HG03280 (cell line): ENCODE results near the gene CLSTN1.
"Not testable (repeated sequence)": the region's sequence is repeated elsewhere in the genome, so short reads cannot be mapped to it uniquely, and the experiment has no call there.

ENCODE experiments used
- ATAC-seq: cut with Tn5 transposase; IDR thresholded peaks from one replicate; pipeline ENCODE4 v1.9.1; 2021; ENCODE audit warnings: mild to moderate bottlenecking, moderate library complexity; ENCODE audit not compliant: unreplicated experiment

Gene CLSTN1

GRCh38 chr1:9826616-9827015 is 2.9 kb upstream of the CLSTN1 start:
- ATAC-seq = no peak

- ATAC-seq = no peak
These were observed 2.3 kb upstream of the CLSTN1 start for GRCh38 chr1:9826087-9826486.

GRCh38 chr1:9825093-9826074 is 1.6 kb upstream of the CLSTN1 start:
- ATAC-seq = no peak

- ATAC-seq = no peak
These were observed 931 bp upstream of the CLSTN1 start for GRCh38 chr1:9824702-9825089.

- ATAC-seq = peak; percentile 17
These were observed 147 bp downstream of the CLSTN1 start for GRCh38 chr1:9823693-9823942.

- no peak for ATAC-seq
These were observed 670 bp downstream of the CLSTN1 start for GRCh38 chr1:9822897-9823692.

- ATAC-seq = no peak
These were observed 1.3 kb downstream of the CLSTN1 start for GRCh38 chr1:9822490-9822889.

GRCh38 chr1:9821710-9822109 is 2.1 kb downstream of the CLSTN1 start:
- ATAC-seq = no peak

- ATAC-seq = no peak
These were observed 3.2 kb downstream of the CLSTN1 start for GRCh38 chr1:9820521-9820920.

GRCh38 chr1:9817734-9818133 is 6.0 kb downstream of the CLSTN1 start:
- ATAC-seq = no peak

GRCh38 chr1:9816199-9816598 is 7.6 kb downstream of the CLSTN1 start:
- ATAC-seq = no peak

GRCh38 chr1:9815150-9815549 is 8.6 kb downstream of the CLSTN1 start:
- no peak for ATAC-seq

GRCh38 chr1:9814619-9815018 is 9.1 kb downstream of the CLSTN1 start:
- ATAC-seq = no peak

- no peak for ATAC-seq
These were observed 12.4 kb downstream of the CLSTN1 start for GRCh38 chr1:9811239-9811966.

- no peak for ATAC-seq
These were observed 14.7 kb downstream of the CLSTN1 start for GRCh38 chr1:9809100-9809510.

- no peak for ATAC-seq
These were observed 15.3 kb downstream of the CLSTN1 start for GRCh38 chr1:9808459-9808858.

GRCh38 chr1:9807541-9807940 is 16.2 kb downstream of the CLSTN1 start:
- ATAC-seq = no peak

- not testable (repeated sequence) for ATAC-seq
These were observed 17.8 kb downstream of the CLSTN1 start for GRCh38 chr1:9805972-9806371.

- ATAC-seq = no peak
These were observed 18.7 kb downstream of the CLSTN1 start for GRCh38 chr1:9805006-9805508.

GRCh38 chr1:9803003-9803918 is 20.5 kb downstream of the CLSTN1 start:
- not testable (repeated sequence) for ATAC-seq
